GM18858 (cell line): ENCODE data around the gene KPNA3.

Experiments used
- ATAC-seq: cut with Tn5 transposase; IDR thresholded peaks from one replicate; pipeline ENCODE4 v1.9.1; 2021; ENCODE audit not compliant: unreplicated experiment

Gene KPNA3

DNA sequence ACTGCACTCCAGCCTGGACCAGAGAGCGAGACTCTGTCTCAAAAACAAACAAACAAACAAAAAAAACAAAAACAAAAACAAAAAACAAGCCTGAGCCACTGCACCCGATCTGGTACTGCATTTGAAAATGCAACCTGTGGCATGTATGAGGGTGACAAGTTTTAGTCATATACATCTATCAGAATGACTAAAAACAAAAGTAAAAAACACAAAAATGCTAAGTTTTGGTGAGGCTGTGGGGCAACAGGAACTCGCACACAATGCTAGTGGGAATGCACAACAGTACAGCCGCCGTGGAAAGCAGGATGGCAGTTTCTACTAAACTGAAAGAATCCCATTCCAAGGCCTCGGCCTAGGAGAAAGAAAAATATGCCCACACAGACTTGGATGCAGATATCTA, 109.0 kb downstream of the KPNA3 start:
- peak; percentile 78 for ATAC-seq

- no peak for ATAC-seq
These were observed 110.5 kb downstream of the KPNA3 start for GRCh38 chr13:49681842-49682435.

DNA sequence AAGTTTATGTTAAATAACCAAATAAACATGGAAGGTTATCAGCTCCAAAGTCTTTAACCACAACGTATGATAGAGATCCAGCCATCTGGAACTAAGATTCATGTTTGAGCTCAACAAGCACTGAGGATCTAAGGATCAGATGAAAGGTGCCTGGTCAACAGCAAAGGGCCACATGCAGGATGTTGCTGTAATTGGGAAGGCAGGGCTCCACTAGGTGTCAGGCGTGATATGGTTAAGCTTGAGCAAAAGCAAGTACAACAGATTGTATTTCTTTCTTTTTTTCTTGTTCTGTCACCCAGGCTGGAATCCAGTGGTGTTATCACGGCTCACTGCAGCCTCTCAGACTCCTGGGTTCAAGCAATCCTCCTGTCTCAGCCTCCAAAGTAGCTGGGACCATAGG, 113.2 kb downstream of the KPNA3 start:
- no peak for ATAC-seq

DNA sequence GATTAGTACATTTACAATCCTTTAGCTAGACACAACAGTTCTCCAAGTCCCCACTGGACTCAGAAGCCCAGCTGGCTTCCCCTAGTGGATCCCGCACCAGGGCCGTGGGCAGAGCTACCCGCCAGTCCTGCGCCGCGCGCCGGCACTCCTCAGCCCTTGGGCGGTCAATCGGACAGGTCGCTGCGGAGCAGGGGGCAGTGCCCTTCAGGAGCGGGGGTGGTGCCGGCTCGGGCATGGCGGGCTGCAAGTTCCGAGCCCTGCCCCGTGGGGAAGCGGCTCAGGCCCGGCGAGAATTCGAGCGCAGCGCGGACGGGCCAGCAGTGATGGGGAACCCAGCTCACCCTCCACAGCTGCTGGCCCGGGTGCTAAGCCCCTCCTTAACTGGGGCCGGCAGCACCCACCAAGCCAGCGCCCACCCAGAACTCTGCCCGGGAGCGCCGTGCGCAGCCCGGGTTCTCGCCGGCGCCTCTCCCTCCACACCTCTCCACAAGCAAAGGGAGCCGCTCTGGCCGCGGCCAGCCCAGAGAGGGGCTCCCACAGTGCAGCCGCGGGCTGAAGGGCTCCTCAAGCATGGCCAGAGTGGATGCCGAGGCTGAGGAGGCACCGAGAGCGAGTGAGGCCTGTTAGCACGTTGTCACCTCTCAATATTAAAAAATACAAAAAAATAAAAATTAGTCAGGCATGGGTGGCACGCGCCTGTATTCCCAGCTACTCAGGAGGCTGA, 114.1 kb downstream of the KPNA3 start:
- no peak for ATAC-seq

DNA sequence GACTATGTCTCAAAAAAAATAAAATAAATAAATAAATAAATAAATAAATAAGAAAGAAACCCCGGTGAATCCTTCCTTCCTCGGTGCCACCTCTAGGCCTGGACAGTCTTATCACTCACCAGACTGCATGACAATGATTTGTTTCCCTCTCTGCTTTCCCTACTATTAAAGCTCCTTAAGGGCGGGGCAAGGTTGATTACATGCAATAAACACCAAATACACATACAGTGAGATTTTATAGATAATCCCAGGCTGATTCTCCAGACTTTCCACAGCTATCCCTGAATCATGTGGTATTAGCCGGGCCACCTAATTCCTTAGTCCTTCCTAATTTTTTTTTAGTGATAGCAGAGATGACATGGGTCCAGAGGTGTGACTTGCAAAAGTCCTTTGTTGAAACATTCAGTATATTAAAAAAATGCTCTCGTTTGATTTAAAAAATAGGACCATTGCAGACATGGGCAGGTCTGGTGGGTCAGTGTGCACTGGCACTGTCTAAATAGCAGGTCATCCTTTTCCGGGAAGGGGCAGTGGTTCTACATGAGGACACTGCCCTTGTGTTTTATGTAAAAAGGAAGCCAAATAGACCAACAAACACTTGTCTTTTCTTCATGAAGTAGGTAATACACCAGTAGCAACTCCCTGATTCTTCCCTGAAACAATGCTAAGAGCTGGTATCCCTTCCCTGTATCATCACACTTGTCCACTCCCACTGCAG, 115.7 kb downstream of the KPNA3 start:
- ATAC-seq = no peak

- no peak for ATAC-seq
These were observed 121.7 kb downstream of the KPNA3 start for GRCh38 chr13:49670828-49671227.

DNA sequence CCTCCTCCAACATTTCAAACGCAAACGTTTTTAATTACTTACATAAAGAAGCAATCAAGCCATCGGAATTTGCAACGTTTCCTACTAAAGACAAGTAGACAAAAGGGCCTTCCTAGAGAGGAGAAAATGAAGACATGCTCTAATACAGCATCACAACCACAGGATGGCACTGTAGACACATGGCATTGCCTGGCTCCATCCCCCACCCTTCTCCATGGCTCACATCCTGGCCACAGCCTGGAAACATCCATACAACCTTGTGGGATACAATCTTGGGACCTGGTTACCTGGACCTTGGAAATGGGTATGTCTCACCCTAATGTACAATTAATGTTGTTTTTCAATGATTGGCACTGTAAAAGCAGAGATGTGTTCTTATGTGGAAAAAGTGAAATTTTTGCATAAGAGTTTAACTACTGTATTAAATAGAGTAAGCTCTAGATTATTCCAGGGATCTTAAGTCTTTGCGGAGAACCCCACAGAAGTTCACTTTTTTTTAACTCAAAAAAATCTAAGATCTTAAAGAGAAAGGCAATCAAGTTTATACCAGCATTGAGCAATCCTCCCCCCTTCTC, 122.7 kb downstream of the KPNA3 start:
- no peak for ATAC-seq

DNA sequence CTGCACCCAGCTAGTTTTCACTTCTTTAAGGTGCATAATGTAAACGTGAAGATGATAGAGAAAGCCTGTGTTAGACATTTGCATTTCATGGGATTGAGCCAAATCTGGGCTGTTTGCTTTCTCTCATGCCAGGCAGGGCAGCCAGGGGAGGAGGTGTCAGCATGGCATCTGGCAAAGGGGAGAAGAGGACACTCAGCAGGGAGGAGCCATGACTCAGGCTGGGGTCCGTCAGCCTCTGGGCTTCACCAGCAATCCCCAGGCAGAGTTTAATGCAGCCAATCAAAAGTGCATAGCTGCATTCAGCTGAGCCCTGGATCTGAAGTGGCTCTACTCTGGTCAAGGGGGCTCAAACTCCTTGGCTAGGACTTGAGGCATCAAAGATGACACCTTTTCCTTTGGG, 124.7 kb downstream of the KPNA3 start:
- ATAC-seq = no peak

GRCh38 chr13:49664606-49665005, 127.9 kb downstream of the KPNA3 start:
- ATAC-seq = no peak

- no peak for ATAC-seq
These were observed 135.2 kb downstream of the KPNA3 start for GRCh38 chr13:49657241-49657641.

GRCh38 chr13:49655906-49656305, 136.6 kb downstream of the KPNA3 start:
- ATAC-seq = no peak

DNA sequence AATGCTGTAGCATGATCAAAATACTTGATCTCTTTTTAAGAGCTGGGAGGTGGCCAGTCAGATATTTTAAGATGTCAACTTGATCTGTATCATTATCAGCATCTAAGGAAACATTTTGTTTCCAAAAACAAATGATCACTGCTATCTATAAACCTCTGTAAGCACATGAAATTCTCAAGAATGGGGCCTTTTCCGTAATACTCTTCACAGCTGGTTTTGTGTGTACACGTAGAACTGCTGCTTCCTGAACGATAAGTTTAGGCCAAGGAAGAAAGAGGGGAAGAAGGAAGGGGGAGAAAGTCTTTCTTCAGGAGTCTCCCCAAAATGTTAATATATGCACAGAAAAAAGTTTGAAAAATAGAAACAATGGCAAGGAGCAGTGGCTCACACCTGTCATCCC, 138.5 kb downstream of the KPNA3 start:
- ATAC-seq = no peak

DNA sequence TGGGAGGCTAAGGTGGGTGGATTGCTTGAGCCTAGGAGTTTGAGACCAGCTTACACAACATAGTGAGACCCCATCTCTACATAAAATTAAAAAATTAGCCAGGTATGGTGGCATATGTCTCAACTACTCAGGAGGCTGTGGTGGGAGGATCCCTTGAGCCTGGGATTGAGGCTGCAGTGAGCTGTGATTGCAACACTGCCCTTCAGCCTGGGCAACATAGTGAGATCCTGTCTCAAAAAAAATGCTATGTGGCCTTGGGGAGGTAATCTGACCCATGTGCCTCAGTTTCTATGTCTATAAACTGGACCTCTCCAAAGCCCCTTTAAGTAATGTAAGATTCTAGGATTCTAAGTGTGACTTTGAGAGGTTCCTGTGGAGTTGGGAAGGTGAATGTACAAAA, 139.0 kb downstream of the KPNA3 start:
- no peak for ATAC-seq

GRCh38 chr13:49652355-49653305, 139.9 kb downstream of the KPNA3 start:
- no peak for ATAC-seq

DNA sequence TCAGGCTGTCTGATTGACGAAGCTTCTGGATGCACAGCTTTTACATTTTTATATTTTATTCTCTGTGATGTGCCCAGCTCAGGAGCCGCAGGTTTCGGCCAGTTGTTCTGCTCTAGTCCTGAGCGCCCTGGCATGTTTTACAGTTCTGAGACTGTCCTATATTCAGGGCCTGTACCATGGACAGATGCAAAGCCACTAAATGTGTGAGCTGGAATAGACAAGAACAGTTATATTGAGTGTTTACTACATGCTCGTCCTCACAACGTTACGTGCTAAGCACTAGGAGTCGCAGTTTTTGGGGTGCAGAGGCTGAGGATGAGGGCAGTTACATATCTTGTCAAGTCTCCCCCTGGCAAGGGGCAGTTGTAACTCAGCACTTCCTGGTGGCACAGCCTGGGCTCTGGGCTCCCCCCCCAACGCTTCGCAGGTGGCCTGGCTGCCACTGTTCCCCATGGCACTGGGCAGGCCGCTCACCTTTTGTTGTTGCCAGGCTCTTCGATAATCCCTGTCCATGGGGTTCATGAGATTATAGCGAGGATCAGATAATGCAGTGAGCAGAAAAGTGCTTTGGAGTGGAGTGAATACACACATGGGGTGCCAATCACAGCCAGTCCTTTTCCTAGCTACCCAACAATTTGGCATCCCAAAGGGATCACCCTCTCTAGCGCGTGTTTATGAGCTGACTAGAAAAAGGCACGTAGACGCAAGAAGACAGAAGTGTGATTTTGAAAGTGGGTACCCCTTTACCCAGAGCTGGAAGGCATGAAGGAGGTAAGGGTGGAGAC, 140.7 kb downstream of the KPNA3 start:
- no peak for ATAC-seq

DNA sequence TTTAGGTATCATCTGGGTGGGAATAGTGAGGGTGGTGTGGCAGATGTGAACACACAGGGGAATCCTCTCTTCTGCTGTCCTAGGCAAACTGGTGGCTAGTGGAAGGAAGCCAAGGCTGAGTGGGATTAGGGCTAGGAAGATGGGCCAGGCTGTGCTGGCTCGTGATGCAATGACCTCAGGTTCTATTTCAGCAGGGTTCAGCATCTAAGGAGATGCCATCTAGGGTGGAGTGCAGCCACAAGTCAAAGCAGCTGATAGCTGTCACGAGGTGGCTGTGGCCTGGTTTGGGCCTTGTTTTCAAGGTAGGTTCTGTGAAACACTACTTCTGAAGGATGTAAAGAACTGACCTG, 142.5 kb downstream of the KPNA3 start:
- ATAC-seq = no peak
